Measurements from ENCODE around the gene CPTP.
"Not testable (repeated sequence)": the region's sequence is repeated elsewhere in the genome, so short reads cannot be mapped to it uniquely, and the experiment has no call there.

CPTP gene

DNA sequence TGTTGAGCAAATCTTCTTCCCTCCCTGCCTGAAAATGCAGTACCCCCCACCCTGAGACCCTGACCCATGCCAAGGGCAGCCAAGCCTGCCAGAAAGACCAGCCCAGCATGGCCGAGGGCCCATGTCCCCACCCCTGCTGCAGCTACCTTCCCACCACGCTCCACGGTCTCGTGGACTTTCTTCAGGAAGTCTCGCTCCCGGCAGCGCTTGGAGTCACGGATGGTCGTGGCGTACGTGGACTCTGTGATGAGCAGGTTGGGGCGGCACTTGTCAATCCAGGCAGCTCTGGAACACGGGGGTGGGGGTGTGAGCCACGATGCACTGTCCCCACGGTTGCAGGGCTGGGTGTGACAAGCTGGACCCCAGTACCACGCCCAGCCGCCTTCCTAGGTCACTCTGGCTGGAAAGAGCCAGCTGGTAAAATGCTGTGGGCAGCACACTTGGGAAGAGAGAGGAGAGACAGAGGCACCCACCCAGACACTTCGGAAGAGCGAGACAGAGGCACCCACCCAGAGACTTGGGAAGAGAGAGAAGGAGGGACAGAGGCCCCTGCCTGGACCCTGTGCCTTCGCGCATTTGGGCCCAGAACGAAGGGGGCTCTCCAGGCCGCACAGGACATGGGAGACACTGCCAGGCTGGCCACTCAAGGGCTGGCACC lies 9.8 kb upstream of the CPTP start:
- no peak for DNase-seq
- intact Hi-C loops (cut with DNase I): no loop called here

GRCh38 chr1:1315435-1315954 lies 9.1 kb upstream of the CPTP start:
- no peak for DNase-seq
- intact Hi-C loops (cut with DNase I): no loop called here

DNA sequence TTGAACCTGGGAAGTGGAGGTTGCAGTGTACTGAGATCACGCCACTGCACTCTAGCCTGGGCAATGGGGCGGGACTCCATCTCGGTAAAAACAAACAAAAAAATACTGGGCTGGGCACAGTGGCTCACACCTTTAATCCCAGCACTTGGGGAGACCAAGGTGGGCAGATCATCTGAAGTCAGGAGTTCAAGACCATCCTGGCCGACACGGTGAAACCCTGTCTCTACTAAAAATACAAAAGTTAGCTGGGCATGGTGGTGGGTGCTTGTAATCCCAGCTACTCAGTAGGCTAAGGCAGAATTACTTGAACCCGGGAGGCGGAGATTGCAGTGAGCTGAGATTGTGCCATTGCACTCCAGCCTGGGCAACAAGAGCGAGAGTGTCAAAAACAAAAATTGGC lies 8.4 kb upstream of the CPTP start:
- DNase-seq; intact Hi-C loops (cut with DNase I): not testable (repeated sequence)

- DNase-seq: no peak
- intact Hi-C loops (cut with DNase I): no loop called here
These were observed 7.2 kb upstream of the CPTP start for GRCh38 chr1:1317420-1317819.

GRCh38 chr1:1318131-1318652 lies 6.4 kb upstream of the CPTP start:
- DNase-seq: peak in 6 of 10 donors; percentile 45 to 90 (median 78)
- intact Hi-C loops (cut with DNase I): no loop called here

DNA sequence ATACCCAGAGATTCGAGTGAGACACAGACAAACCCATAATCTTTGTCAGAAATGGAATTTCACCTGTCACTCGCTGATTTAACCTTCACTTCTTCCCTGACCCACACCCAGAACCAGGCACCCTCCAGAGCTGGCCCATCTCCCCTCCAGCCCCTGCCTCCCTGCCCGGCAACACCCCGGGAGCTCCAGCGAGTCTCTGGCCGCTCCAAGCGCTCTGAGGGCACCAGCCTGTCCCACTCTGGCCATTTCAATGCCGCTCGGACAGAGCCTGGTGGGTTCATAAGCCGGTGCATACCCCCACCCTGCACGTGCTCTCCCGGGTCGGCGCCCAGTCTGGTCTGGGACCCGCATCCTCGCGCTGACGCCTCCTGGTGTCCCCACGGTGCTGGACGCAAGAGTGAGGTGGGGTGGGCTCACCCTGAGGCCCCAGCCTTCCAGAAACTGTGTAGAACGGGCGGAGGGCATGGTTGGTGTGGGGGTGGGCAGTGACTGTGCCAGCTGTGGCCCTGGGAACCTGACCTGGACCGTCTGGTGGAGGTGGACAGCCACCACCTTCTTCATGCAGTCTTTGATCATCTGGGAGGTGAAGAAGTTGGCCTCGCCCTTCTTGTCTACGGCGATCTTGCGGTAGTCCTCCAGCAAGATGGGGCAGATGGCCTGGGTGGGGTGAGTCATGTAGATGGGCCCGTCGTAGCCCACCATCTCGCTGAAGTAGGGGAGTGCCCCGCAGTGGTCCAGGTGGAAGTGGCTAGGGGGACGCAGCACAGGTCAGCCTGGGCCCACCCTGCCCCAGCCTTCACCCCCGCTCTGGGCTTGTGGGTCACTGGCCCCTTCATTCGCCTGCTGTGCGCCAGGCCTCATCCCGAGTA lies 5.6 kb upstream of the CPTP start:
- intact Hi-C loops (cut with DNase I): no loop called here
- DNase-seq: no peak

DNA sequence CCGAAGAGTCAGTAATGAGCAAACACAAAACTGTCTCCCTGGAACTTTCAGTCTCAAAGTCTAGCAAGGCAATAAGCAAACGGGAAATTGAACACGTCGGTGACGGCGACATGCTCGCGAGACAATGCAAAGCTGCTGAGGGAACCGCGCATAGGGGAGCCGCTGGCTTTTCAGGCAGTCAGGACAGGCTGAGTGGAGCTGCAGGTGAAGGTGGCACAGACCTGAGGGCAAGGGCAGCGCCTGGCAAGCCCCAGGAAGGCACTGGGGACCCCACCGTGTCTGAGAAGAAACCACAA lies 5.0 kb upstream of the CPTP start:
- no peak for DNase-seq
- intact Hi-C loops (cut with DNase I): no loop called here

- intact Hi-C loops (cut with DNase I): no loop called here
- DNase-seq: no peak
These were observed 3.7 kb upstream of the CPTP start for GRCh38 chr1:1320666-1321448.

DNA sequence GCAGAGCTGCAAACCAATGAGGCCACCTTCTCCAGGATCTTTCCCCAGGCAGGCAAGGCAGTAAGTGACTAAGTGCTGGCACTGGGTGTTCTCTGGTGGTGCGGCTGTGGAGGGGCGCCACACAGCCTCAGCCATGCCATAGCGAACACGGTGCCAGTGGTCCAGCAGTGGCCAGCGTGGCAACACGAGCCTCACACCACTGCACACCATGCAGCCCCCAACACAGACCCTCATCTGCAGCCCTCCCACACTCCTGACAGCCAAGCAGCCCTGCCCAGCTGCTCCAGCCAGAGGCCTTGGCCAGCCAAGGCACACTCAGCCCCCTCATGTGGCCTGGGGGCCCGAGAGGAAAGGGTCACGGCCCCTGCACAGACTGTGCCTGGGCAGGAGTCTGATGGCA lies 3.1 kb upstream of the CPTP start:
- intact Hi-C loops (cut with DNase I): no loop called here
- no peak for DNase-seq

DNA sequence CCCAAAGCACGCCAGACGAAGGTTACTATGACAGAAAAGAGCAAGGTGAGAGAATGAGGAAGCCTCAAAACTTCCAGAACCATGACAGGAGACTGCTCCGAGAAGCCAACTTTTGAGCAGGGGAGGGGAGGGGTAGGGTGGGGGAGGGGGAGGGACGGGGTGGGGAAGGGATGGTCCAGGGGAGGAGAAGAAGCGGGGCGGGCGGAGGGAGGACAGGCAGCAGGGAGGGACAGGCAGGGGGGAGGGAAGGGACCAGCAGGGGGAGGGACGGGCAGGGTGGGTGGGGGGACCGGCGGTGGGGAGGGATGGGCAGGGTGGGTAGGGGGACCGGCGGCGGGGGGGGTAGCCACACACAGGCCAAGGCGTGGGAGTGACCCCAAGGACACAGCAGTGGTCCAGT lies 2.2 kb upstream of the CPTP start:
- intact Hi-C loops (cut with DNase I): no loop called here
- DNase-seq: no peak

DNA sequence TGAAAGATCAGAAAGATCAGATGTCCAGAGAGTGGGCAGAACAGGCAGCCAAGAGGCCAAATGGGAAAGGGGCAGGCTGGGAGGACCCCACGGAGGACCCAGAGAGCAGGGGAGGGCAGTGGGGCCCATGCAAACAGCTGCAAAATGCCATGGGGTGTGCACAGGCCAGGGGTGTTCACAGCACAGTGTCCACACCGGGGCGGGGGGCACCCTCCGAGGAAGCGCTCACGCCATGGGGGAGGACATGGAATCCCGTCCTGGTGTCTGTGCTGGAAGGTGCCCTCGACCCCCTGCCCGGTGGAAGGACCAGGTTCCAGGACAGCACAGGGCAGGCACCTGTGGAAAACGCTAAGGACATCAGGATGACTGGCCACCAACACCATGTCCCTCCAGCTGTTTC lies 1.6 kb upstream of the CPTP start:
- intact Hi-C loops (cut with DNase I): no loop called here

DNA sequence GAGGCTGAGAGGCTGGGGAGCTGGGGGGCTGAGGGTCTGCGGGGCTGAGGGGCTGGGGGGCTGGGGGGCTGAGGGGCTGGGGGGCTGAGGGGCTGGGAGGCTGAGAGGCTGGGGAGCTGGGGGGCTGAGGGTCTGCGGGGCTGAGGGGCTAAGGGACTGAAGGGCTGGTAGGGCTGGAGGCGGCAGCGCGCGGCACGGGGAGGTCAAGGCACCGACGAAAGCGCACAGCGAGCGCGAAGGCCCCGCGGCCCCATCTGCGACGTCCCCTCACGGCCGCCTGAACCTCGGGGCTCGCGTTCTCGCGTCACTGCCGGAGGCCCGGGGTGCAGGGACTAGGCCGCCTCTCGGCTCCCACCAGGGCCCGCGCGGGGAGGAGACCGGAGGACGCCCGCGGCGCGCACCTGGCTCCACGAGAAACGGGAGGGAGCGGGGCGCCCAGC lies 498 bp upstream of the CPTP start:
- intact Hi-C loops (cut with DNase I): loop anchor here (2.0 kb wide), 1 partner anchor 15 kb away; the partner anchor contains the start of gene PUSL1
- no peak for DNase-seq

More for the DNA sequence above, 1.6 kb upstream of the CPTP start:
- DNase-seq: no peak

- DNase-seq: no peak
- intact Hi-C loops (cut with DNase I): loop anchor here (2.0 kb wide), 1 partner anchor 17 kb away; the partner anchor contains the start of gene PUSL1
These were observed 879 bp downstream of the CPTP start for GRCh38 chr1:1325288-1326074.

- DNase-seq: no peak
These were observed 1.5 kb downstream of the CPTP start for GRCh38 chr1:1326075-1326605.

GRCh38 chr1:1327291-1327690 lies 2.7 kb downstream of the CPTP start:
- no peak for DNase-seq
- intact Hi-C loops (cut with DNase I): no loop called here

More at GRCh38 chr1:1326075-1326605, 1.5 kb downstream of the CPTP start:
- intact Hi-C loops (cut with DNase I): no loop called here

GRCh38 chr1:1328254-1328653 lies 3.7 kb downstream of the CPTP start:
- DNase-seq: no peak
- intact Hi-C loops (cut with DNase I): no loop called here

DNA sequence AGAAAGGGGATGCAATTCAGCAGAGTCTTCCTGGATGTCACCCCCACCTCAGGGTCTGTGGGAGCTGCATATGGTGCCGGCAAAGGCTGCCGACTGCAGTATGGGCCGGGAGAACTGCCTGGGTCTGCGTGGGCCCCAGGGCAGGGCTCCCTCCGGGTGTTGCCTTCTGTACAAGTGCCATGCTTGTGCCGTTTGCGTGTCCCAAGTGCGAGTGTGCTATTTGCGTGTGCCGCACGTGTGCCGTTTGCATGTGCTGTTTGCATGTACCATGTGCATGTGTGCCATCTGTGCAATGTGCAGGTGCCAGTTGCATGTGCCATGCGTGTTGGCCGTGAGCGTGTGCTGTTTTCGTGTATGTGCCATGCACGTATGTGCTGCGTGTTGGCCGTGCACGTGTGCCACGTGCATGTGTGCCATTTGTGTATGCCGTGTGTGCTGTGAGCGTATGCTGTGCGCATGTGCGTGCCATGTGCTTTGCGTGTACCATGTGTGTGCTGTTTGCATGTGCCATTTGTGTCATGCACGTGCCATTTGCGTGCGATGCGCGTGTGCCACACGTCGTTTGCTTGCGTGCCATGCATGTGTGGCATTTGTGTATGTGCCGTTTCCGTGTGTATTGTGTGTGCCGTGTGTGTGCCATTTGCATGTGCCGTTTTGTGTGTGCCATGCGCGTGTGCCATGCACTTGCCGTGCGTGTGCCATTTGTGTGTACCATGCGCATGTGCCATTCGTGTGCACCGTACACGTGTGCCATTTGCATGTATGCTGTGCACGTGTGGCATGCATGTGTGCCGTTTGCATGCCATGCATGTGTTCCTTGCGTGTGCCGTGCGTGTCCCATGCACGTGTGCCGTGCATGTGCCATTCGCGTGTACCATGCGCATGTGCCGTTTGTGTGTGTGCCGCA lies 5.0 kb downstream of the CPTP start:
- intact Hi-C loops (cut with DNase I): no loop called here
- DNase-seq: no peak

- intact Hi-C loops (cut with DNase I): no loop called here
These were observed 5.9 kb downstream of the CPTP start for GRCh38 chr1:1330366-1331067.

More at GRCh38 chr1:1330366-1331067, 5.9 kb downstream of the CPTP start:
- DNase-seq: no peak
